ENCODE measurements around the gene SLC12A8. TPM values are rescaled to one million over a fixed set of nuclear protein-coding genes. Genes with fewer than 3 reads are reported as not detected.

The SLC12A8 gene
- total and polyA plus RNA-seq, 2 experiments from 2014 or later = 6.9 to 15.9 TPM

- Histone ChIP-seq H3K4me1 (ENCODE audit: insufficient read depth) (no peaks in the 10 kb centered on the region), H2AFZ (no peak overlapping the region), H3K36me3 (ENCODE audit: insufficient read depth) (no peaks in the 10 kb centered on the region), H3K9me2 (ENCODE audit: insufficient read depth) (no peaks in the 10 kb centered on the region), H4K20me1 (replicated peaks; ENCODE audit: insufficient read depth) (no peaks in the 10 kb centered on the region), H3F3A (replicated peaks; ENCODE audit: low read depth) (no peaks in the 10 kb centered on the region), H3K4me2 (no peak overlapping the region), H3K4me3 (no peak overlapping the region), H3K27ac (ENCODE audit: low read depth) (no peak overlapping the region), H3K79me2 (replicated peaks; ENCODE audit: insufficient read depth) (0 out of 2 replicates have a peak, but pooled peaks cover under 1% of the 10 kb centered on the region), H3K27me3 (ENCODE audit: insufficient read depth) (no peaks in the 10 kb centered on the region)
- DNase-seq (ENCODE audit: low spot score) = no peak
- TF ChIP-seq EZH2phosphoT487 (IDR thresholded peaks at IDR 0.05; ENCODE audit: unreplicated experiment) = no peak
- TF ChIP-seq, protein P1, sequence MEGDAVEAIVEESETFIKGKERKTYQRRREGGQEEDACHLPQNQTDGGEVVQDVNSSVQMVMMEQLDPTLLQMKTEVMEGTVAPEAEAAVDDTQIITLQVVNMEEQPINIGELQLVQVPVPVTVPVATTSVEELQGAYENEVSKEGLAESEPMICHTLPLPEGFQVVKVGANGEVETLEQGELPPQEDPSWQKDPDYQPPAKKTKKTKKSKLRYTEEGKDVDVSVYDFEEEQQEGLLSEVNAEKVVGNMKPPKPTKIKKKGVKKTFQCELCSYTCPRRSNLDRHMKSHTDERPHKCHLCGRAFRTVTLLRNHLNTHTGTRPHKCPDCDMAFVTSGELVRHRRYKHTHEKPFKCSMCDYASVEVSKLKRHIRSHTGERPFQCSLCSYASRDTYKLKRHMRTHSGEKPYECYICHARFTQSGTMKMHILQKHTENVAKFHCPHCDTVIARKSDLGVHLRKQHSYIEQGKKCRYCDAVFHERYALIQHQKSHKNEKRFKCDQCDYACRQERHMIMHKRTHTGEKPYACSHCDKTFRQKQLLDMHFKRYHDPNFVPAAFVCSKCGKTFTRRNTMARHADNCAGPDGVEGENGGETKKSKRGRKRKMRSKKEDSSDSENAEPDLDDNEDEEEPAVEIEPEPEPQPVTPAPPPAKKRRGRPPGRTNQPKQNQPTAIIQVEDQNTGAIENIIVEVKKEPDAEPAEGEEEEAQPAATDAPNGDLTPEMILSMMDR (conservative IDR thresholded peaks at IDR 0.05; ENCODE audit: low read depth in 2 of 2) = no peak
- no peak for TF ChIP-seq ZNF331 (CRISPR knock-in tag; IDR thresholded peaks at IDR 0.05; ENCODE audit: low read depth)
- no peak for TF ChIP-seq CREB1 (CRISPR knock-in tag; IDR thresholded peaks at IDR 0.05; ENCODE audit: low read depth)
- TF ChIP-seq POLR2AphosphoS5 (IDR thresholded peaks at IDR 0.05; ENCODE audit: low read depth) = no peak
- no peak for TF ChIP-seq NANOG (IDR thresholded peaks at IDR 0.05; ENCODE audit: borderline replicate concordance)
- no peak for TF ChIP-seq ZNF462 (CRISPR knock-in tag; IDR thresholded peaks at IDR 0.05)
- TF ChIP-seq, protein P2, sequence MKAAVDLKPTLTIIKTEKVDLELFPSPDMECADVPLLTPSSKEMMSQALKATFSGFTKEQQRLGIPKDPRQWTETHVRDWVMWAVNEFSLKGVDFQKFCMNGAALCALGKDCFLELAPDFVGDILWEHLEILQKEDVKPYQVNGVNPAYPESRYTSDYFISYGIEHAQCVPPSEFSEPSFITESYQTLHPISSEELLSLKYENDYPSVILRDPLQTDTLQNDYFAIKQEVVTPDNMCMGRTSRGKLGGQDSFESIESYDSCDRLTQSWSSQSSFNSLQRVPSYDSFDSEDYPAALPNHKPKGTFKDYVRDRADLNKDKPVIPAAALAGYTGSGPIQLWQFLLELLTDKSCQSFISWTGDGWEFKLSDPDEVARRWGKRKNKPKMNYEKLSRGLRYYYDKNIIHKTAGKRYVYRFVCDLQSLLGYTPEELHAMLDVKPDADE (IDR thresholded peaks at IDR 0.05) = no peak
- no peak for TF ChIP-seq REST (IDR thresholded peaks at IDR 0.05; ENCODE audit: unreplicated experiment)
- no peak for TF ChIP-seq EZH2 (IDR thresholded peaks at IDR 0.05; ENCODE audit: low read depth, unreplicated experiment)
- no peak for TF ChIP-seq ZNF114 (CRISPR knock-in tag; IDR thresholded peaks at IDR 0.05)
- no peak for TF ChIP-seq JUNB (IDR thresholded peaks at IDR 0.05; ENCODE audit: unreplicated experiment)
- no peak for TF ChIP-seq STAT1 (IDR thresholded peaks at IDR 0.05; ENCODE audit: unreplicated experiment)
- H3K9me3 Mint-ChIP-seq = no peaks in the 10 kb centered on the region
- ATAC-seq = no peak; the same call in 2 of the 3 replicates
- no peaks in the 10 kb centered on the region for H3K27me3 Mint-ChIP-seq (ENCODE audit: insufficient read depth, low read depth, poor library complexity)
- H3K36me3 Mint-ChIP-seq (ENCODE audit: low read depth) = no peaks in the 10 kb centered on the region
- no peak overlapping the region for H3K4me3 Mint-ChIP-seq
- H3K4me1 Mint-ChIP-seq = peaks cover 9% of the 10 kb centered on the region; the same call in 2 of the 3 replicates
- H3K27ac Mint-ChIP-seq = no peak overlapping the region
These were observed 27.9 kb upstream of the SLC12A8 start for GRCh38 chr3:125240496-125240895.
